ENCODE results near the gene PTPRZ1.
A peak's percentile ranks its signal among the peaks of the same experiment; 100 is the strongest.

Gene PTPRZ1

DNA sequence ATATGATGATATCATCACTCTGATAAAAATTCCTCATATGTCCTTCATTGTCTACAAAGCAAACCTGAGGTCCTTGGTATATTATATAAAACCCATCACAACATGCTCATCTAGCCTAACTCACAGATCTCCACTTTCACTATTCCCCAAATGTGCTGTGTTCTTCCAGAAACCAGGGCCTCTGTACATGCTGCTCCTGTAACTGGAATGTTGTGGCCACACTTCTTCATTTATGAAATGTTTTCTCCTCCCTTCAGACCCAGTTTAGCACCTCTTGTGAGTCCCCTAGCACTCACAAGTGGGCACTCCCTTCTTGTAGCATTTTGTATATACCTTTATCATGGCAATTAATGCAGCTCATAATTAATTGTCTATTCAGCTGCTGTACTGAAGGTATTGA lies 209.2 kb downstream of the PTPRZ1 start:
- no peak for DNase-seq (ENCODE audit: low read depth, low spot score)
- H3K27me3 ChIP-seq (ENCODE audit: insufficient read depth, insufficient read length): no peaks in the 10 kb centered on the region
- no peaks in the 10 kb centered on the region for H3K4me1 ChIP-seq (ENCODE audit: insufficient read depth, insufficient read length)
- no peak overlapping the region for H3K4me3 ChIP-seq (ENCODE audit: insufficient read length, low read depth)
- TF ChIP-seq ZNF274 (IDR thresholded peaks at IDR 0.05; ENCODE audit: low read depth, low read length) (no peak), YY1 (IDR thresholded peaks at IDR 0.05; ENCODE audit: insufficient read depth, insufficient read length) (no peak), SUZ12 (IDR thresholded peaks at IDR 0.05; ENCODE audit: extremely low read depth, insufficient read depth, insufficient read length) (no peak)
- no peaks in the 10 kb centered on the region for H3K9me3 ChIP-seq (ENCODE audit: insufficient read depth, low read length)
- peaks cover 46% of the 10 kb centered on the region for H3K36me3 ChIP-seq (ENCODE audit: insufficient read depth, insufficient read length, low read length)
- no peak overlapping the region for H3K9ac ChIP-seq (ENCODE audit: insufficient read length, low read depth)

DNA sequence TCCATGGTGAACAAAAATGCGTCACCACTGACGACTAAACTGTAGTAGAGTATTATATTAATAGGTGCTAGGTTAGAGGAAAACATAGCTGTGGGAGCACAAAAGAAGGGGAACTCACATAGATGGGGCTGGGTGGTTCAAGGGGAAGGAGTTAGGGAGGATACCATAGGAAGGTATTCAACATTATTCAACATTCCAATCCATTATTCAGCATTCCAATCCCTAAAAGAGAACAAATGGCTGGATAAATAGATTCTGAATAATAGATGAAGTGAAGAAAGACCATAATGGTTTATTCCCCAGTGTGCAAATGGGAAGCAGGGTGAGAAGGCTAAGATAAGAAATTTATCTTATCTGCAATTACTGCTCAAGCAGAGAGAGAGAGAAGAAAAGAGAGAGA lies 209.7 kb downstream of the PTPRZ1 start:
- Histone ChIP-seq H3K9me3 (ENCODE audit: insufficient read depth, low read length) (no peaks in the 10 kb centered on the region), H3K4me1 (ENCODE audit: insufficient read depth, insufficient read length) (no peaks in the 10 kb centered on the region), H3K9ac (ENCODE audit: insufficient read length, low read depth) (no peak overlapping the region), H3K27me3 (ENCODE audit: insufficient read depth, insufficient read length) (no peaks in the 10 kb centered on the region), H3K4me3 (ENCODE audit: insufficient read length, low read depth) (no peak overlapping the region), H3K36me3 (ENCODE audit: insufficient read depth, insufficient read length, low read length) (peaks cover 42% of the 10 kb centered on the region)
- TF ChIP-seq YY1 (IDR thresholded peaks at IDR 0.05; ENCODE audit: insufficient read depth, insufficient read length) (no peak), ZNF274 (IDR thresholded peaks at IDR 0.05; ENCODE audit: low read depth, low read length) (no peak), SUZ12 (IDR thresholded peaks at IDR 0.05; ENCODE audit: extremely low read depth, insufficient read depth, insufficient read length) (no peak)
- DNase-seq (ENCODE audit: low read depth, low spot score): no peak

DNA sequence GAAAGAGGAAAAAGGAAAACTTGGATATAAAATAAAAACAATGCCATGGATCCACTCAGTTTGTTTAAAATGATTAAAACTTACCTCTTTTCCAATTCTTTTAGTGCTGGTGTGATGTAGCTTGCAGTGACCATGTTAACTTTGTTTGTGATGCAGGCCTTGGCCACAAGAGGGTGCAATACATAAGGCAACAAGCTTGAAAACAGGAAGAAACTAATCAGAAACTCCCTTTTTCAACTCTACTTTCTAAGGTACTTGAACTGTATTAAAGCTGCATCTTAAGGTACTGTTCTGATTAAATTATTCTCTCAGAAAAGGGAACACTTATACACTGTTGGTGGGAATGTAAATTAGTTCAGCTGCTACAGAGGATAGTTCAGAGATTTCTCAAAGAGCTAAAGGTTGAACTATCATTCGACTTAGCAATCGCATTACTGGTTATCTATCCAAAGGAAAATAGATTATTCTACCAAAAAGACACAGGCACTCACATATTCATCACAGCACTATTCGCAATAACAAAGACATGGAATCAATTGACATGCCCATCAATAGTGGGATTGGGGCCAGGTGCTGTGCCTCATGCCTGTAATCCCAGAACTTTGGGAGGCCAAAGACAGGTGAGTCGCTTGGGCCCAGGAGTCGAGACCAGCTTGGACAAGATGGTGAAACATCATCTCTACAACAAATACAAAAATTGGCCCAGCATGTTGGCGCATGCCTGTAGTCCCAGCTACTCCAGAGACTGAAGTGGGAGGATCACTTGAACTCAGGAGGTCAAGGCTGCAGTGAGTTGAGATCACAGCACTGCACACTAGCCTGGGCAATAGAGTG lies 220.2 kb downstream of the PTPRZ1 start:
- Histone ChIP-seq H3K27me3 (ENCODE audit: insufficient read depth, insufficient read length) (no peaks in the 10 kb centered on the region), H3K9ac (ENCODE audit: insufficient read length, low read depth) (no peak overlapping the region), H3K4me3 (ENCODE audit: insufficient read length, low read depth) (no peak overlapping the region), H3K4me1 (ENCODE audit: insufficient read depth, insufficient read length) (no peaks in the 10 kb centered on the region), H3K36me3 (ENCODE audit: insufficient read depth, insufficient read length, low read length) (peaks cover 20% of the 10 kb centered on the region), H3K9me3 (ENCODE audit: insufficient read depth, low read length) (no peaks in the 10 kb centered on the region)
- TF ChIP-seq SUZ12 (IDR thresholded peaks at IDR 0.05; ENCODE audit: extremely low read depth, insufficient read depth, insufficient read length) (no peak), YY1 (IDR thresholded peaks at IDR 0.05; ENCODE audit: insufficient read depth, insufficient read length) (no peak), ZNF274 (IDR thresholded peaks at IDR 0.05; ENCODE audit: low read depth, low read length) (no peak)
- peak; percentile 75 for DNase-seq (ENCODE audit: low read depth, low spot score)

DNA sequence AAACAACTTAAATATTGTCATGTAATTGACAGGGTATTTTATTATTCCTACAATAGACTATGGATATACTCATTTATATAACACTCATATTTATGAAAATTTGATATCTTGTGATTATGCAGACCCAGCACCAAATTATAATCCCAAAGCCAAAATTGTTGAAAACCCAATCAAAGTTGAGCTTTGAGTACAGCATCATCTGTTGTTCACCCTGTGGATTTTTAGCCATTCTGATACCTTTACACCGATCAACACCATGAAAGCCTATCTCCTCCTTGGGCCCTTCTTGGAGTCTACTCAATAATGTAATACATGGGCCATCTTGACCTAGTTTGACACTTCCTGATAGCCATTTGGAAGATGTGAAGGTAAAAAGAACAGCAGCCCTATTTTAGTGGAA lies 221.6 kb downstream of the PTPRZ1 start:
- no peaks in the 10 kb centered on the region for H3K9me3 ChIP-seq (ENCODE audit: insufficient read depth, low read length)
- peaks cover 28% of the 10 kb centered on the region for H3K36me3 ChIP-seq (ENCODE audit: insufficient read depth, insufficient read length, low read length)
- no peaks in the 10 kb centered on the region for H3K4me1 ChIP-seq (ENCODE audit: insufficient read depth, insufficient read length)

DNA sequence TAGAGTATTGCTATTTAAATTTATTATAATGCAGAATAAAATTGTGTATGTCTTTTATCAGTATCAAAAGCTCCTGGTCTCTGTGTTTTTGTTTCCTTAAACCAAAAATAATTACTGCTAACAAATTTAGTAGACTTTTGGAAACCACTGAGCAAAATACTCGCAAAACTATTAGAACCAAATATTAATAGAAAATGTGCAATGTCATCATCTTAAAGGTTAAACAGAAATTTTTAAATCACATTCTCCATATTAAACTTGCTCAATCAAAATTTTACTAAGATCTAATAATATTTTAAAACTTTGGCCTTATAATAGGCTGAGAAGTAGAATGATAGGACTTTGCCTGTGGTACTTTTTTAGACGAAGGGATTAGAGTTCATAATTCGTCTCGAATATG lies 222.7 kb downstream of the PTPRZ1 start:
- H3K4me3 ChIP-seq (ENCODE audit: insufficient read length, low read depth): no peak overlapping the region
- no peaks in the 10 kb centered on the region for H3K4me1 ChIP-seq (ENCODE audit: insufficient read depth, insufficient read length)
- peaks cover 31% of the 10 kb centered on the region for H3K36me3 ChIP-seq (ENCODE audit: insufficient read depth, insufficient read length, low read length)
- H3K27me3 ChIP-seq (ENCODE audit: insufficient read depth, insufficient read length): no peaks in the 10 kb centered on the region
- H3K9ac ChIP-seq (ENCODE audit: insufficient read length, low read depth): no peak overlapping the region
- no peak for DNase-seq (ENCODE audit: low read depth, low spot score)
- no peaks in the 10 kb centered on the region for H3K9me3 ChIP-seq (ENCODE audit: insufficient read depth, low read length)
- TF ChIP-seq YY1 (IDR thresholded peaks at IDR 0.05; ENCODE audit: insufficient read depth, insufficient read length) (no peak), SUZ12 (IDR thresholded peaks at IDR 0.05; ENCODE audit: extremely low read depth, insufficient read depth, insufficient read length) (no peak), ZNF274 (IDR thresholded peaks at IDR 0.05; ENCODE audit: low read depth, low read length) (no peak)

More for the DNA sequence above, 221.6 kb downstream of the PTPRZ1 start:
- no peak overlapping the region for H3K4me3 ChIP-seq (ENCODE audit: insufficient read length, low read depth)
- H3K9ac ChIP-seq (ENCODE audit: insufficient read length, low read depth): no peak overlapping the region
- TF ChIP-seq SUZ12 (IDR thresholded peaks at IDR 0.05; ENCODE audit: extremely low read depth, insufficient read depth, insufficient read length) (no peak), YY1 (IDR thresholded peaks at IDR 0.05; ENCODE audit: insufficient read depth, insufficient read length) (no peak), ZNF274 (IDR thresholded peaks at IDR 0.05; ENCODE audit: low read depth, low read length) (no peak)
- H3K27me3 ChIP-seq (ENCODE audit: insufficient read depth, insufficient read length): no peaks in the 10 kb centered on the region
- no peak for DNase-seq (ENCODE audit: low read depth, low spot score)

DNA sequence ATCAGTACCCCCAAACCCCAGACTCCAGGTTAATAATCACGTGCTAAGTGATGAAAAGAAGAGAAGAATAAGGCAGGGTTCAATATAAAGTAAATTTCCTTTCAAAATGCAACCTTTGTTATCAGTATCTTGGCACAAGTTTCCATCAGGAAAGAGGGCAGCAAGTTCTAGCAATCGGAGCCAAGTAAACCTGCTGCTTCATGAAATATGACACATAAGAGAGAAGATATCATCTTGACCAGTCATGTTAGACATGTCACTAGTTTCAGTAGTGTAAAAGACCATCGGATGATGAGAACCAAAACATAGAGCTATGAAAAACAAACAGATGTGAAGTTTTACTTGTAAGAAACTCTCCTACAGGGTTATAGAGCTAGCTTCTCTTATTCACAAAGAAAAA lies 227.1 kb downstream of the PTPRZ1 start:
- Histone ChIP-seq H3K27me3 (ENCODE audit: insufficient read depth, insufficient read length) (no peaks in the 10 kb centered on the region), H3K9ac (ENCODE audit: insufficient read length, low read depth) (no peak overlapping the region), H3K4me1 (ENCODE audit: insufficient read depth, insufficient read length) (no peaks in the 10 kb centered on the region), H3K36me3 (ENCODE audit: insufficient read depth, insufficient read length, low read length) (peaks cover 27% of the 10 kb centered on the region), H3K4me3 (ENCODE audit: insufficient read length, low read depth) (no peak overlapping the region), H3K9me3 (ENCODE audit: insufficient read depth, low read length) (peaks cover 23% of the 10 kb centered on the region)
- DNase-seq (ENCODE audit: low read depth, low spot score): no peak
- no peak for TF ChIP-seq ZNF274 (IDR thresholded peaks at IDR 0.05; ENCODE audit: low read depth, low read length)
- no peak for TF ChIP-seq SUZ12 (IDR thresholded peaks at IDR 0.05; ENCODE audit: extremely low read depth, insufficient read depth, insufficient read length)
- TF ChIP-seq YY1 (IDR thresholded peaks at IDR 0.05; ENCODE audit: insufficient read depth, insufficient read length): no peak

DNA sequence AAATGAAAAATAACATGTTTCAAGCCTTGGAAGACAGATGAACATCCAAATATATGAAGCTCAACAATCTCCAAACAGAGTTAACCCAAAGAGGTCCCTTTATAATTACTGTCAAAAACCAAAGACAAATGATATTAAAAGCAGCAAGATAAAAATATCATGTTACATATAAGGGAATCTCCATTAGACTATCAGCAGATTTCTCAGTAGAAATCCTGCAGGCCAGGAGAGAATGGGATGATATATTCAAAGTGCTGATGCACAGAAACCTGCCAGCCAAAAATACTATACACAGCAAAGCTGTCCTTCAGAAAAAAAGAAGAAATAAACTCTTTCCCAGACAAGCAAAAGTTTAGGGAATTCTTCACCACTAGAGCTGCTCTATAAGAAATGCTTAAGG lies 230.1 kb downstream of the PTPRZ1 start:
- no peak for DNase-seq (ENCODE audit: low read depth, low spot score)
- H3K4me3 ChIP-seq (ENCODE audit: insufficient read length, low read depth): no peak overlapping the region
- H3K27me3 ChIP-seq (ENCODE audit: insufficient read depth, insufficient read length): no peaks in the 10 kb centered on the region
- H3K4me1 ChIP-seq (ENCODE audit: insufficient read depth, insufficient read length): no peaks in the 10 kb centered on the region
- no peak overlapping the region for H3K9ac ChIP-seq (ENCODE audit: insufficient read length, low read depth)
- H3K9me3 ChIP-seq (ENCODE audit: insufficient read depth, low read length): peaks cover 23% of the 10 kb centered on the region
- TF ChIP-seq YY1 (IDR thresholded peaks at IDR 0.05; ENCODE audit: insufficient read depth, insufficient read length) (no peak), ZNF274 (IDR thresholded peaks at IDR 0.05; ENCODE audit: low read depth, low read length) (no peak), SUZ12 (IDR thresholded peaks at IDR 0.05; ENCODE audit: extremely low read depth, insufficient read depth, insufficient read length) (no peak)
- H3K36me3 ChIP-seq (ENCODE audit: insufficient read depth, insufficient read length, low read length): peaks cover 23% of the 10 kb centered on the region
